Brain microvascular endothelial cell (primary cell): ENCODE measurements around the gene GPR42.
A peak's percentile ranks its signal among the peaks of the same experiment; 100 is the strongest.

Experiments used
- DNase-seq: peaks from one replicate; pipeline ENCODE4 v3.0.0-alpha.2; 2020
- H3K27ac ChIP-seq: fragments of 250-450 bp; sonication (Bioruptor Pico); 2 replicates; pipeline ENCODE4 v1.5.1; 2020; ENCODE audit warnings: mild to moderate bottlenecking, moderate library complexity
- H3K27me3 ChIP-seq: fragments of 250-450 bp; sonication (Bioruptor Pico); replicated peaks from 2 replicates; pipeline ENCODE4 v1.5.1; 2020; ENCODE audit warnings: mild to moderate bottlenecking
- H3K36me3 ChIP-seq: fragments of 250-450 bp; sonication (Bioruptor Pico); replicated peaks from 2 replicates; pipeline ENCODE4 v1.5.1; 2020; ENCODE audit warnings: mild to moderate bottlenecking
- H3K4me3 ChIP-seq: 2 replicates; pipeline ENCODE4 v1.5.1; 2011; ENCODE audit warnings: low read depth, mild to moderate bottlenecking, control low read depth, low read length, moderate library complexity
- in situ Hi-C: cut with HindIII; loops from 2 replicates; pipeline ENCODE4 v1.10.0; 2017; ENCODE audit warnings: low sequenced_read_pairs, low pct_ligation_motif_present
- TF ChIP-seq, protein P1 (sequence below): IDR thresholded peaks from 2 replicates; pipeline ENCODE4 v1.5.1; 2011; ENCODE audit warnings: low read depth, mild to moderate bottlenecking, moderate library complexity, low read length, control low read depth, inconsistent platforms; ENCODE audit errors: missing control alignments

Gene GPR42

DNA sequence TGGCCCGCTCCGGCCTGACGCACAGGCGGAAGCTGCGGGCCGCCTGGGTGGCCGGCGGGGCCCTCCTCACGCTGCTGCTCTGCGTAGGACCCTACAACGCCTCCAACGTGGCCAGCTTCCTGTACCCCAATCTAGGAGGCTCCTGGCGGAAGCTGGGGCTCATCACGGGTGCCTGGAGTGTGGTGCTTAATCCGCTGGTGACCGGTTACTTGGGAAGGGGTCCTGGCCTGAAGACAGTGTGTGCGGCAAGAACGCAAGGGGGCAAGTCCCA is 18.8 kb upstream of the GPR42 start:
- in situ Hi-C loops = no loop called here
- Histone ChIP-seq H3K27ac (no peak overlapping the region), H3K4me3 (no peak overlapping the region), H3K36me3 (no peaks in the 10 kb centered on the region), H3K27me3 (no peaks in the 10 kb centered on the region)
- TF ChIP-seq, protein P1, sequence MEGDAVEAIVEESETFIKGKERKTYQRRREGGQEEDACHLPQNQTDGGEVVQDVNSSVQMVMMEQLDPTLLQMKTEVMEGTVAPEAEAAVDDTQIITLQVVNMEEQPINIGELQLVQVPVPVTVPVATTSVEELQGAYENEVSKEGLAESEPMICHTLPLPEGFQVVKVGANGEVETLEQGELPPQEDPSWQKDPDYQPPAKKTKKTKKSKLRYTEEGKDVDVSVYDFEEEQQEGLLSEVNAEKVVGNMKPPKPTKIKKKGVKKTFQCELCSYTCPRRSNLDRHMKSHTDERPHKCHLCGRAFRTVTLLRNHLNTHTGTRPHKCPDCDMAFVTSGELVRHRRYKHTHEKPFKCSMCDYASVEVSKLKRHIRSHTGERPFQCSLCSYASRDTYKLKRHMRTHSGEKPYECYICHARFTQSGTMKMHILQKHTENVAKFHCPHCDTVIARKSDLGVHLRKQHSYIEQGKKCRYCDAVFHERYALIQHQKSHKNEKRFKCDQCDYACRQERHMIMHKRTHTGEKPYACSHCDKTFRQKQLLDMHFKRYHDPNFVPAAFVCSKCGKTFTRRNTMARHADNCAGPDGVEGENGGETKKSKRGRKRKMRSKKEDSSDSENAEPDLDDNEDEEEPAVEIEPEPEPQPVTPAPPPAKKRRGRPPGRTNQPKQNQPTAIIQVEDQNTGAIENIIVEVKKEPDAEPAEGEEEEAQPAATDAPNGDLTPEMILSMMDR = no peak
- no peak for DNase-seq

DNA sequence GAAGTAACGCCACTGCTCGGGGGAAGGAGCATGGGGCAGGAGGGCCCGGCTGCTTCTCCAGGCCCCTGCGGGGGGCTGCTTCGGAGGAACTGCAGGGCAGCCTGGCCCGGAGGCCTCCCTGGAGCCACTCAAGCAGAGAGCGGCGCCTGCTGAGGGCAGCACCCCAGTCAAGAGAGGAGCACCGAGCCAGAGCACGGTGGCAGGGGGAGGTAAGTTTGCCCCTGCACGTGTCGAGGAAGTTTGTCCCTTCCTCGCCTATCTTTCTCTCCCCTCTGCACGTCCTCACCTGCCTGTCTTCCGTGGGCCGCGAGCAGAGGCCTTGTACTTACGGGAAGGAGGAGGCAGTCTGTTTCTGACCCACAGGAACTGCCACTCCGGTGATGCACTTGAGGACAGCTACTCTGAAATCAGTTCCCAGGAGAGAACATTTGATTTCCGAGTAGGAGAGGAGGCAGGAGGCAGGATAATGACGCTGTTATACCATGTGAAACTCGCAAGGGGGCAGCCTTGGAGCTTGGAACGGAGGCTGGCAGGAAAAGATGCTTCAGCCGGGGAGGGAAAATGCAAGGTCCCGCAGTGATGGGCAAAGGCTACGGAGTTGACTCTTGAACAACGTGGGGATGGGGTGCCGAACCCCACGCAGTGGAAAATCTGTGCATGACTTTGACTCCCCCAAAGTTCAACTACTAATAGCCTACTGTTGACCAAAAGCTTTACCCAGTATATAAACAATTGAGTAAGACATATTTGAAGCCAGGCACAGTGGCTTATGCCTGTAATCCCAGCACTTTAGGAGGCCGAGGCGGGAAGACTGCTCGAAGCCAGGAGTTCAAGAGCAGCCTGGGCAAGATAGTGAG is 18.2 kb upstream of the GPR42 start:
- in situ Hi-C loops = no loop called here
- Histone ChIP-seq H3K27me3 (no peaks in the 10 kb centered on the region), H3K36me3 (no peaks in the 10 kb centered on the region), H3K27ac (no peak overlapping the region), H3K4me3 (no peak overlapping the region)
- TF ChIP-seq, protein P1 = peak; percentile 86
- peak; percentile 51 for DNase-seq

DNA sequence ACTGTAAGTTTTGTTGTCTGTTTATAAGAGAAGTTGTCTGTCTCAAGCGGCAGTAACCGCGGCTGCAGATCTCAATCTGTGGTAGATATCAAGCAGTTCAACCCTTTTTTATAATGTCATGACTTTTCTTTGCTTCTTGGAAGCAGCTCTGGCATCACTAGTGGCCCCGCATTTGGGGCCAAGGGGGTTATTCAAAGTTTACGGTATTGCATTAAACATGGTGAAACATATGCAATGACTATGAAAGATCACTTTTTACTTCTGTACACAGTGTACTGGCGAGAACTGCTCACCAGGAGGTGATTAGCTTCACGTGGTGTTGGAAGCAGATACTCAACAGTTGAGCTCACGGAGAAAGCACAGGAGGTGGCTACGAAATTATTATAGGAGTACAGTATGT is 17.2 kb upstream of the GPR42 start:
- Histone ChIP-seq H3K27ac (no peak overlapping the region), H3K4me3 (no peak overlapping the region), H3K27me3 (no peaks in the 10 kb centered on the region), H3K36me3 (no peaks in the 10 kb centered on the region)
- TF ChIP-seq, protein P1 = no peak
- DNase-seq = no peak
- in situ Hi-C loops = no loop called here

DNA sequence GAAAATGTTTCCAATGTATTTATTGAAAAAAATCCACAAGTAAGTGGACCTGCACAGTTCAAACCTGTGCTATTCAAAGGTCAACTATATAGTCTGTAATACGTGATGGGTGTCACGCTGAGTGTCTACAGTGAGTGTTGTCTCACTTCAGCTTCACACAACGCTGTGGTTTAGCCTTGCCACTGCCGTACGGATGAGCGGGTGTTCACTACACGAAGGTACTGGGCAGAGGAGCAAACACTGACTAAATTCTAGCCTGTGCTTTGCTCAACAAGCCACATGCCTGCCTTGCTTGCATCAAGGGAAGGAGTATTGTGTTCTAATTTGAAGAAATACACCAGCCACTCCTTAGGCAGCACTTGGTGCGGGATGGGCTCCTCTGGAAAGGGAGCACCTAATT is 16.0 kb upstream of the GPR42 start:
- no peaks in the 10 kb centered on the region for H3K27me3 ChIP-seq
- in situ Hi-C loops = no loop called here
- no peak for DNase-seq

DNA sequence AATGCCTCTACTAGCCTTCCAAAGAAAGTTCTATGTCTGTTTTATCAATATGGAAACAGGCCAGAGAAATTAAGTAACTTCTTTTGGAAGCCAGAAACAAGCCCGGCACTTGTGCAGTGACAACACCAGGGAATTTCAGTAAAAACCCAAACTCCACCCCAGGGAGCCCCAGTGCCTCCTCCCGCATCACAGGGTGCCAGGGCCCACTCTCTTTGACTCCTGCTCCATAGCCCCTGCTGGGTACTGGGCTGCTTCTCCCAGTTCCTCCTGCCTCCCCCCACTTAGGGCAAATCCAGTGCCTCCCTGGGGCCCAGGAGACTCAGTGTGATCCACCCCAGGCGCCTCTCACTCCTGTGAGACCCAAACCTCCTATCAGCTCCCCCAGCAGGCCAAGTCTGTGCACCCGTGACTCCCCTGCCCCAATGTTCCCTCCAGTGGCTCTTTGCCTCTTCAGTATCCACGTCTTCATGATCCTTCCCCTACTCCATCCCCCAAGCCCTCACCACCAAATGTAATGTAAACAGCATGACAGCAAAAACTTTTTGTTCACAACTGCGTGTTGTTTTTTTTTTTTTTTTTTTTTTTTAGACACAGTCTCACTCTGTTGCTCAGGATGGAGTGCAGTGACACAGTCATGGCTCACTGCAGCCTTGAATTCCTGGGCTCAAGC is 14.9 kb upstream of the GPR42 start:
- no peak for DNase-seq
- no peak overlapping the region for H3K4me3 ChIP-seq
- H3K36me3 ChIP-seq = no peaks in the 10 kb centered on the region
- TF ChIP-seq, protein P1 = no peak
- no peaks in the 10 kb centered on the region for H3K27me3 ChIP-seq
- in situ Hi-C loops = no loop called here
- H3K27ac ChIP-seq = no peak overlapping the region

More for the DNA sequence above, 16.0 kb upstream of the GPR42 start:
- no peaks in the 10 kb centered on the region for H3K36me3 ChIP-seq
- H3K4me3 ChIP-seq = no peak overlapping the region
- TF ChIP-seq, protein P1 = no peak
- H3K27ac ChIP-seq = no peak overlapping the region
